GM10248 (cell line): ENCODE results near the gene ZNF665.
"Not testable (repeated sequence)": the region's sequence is repeated elsewhere in the genome, so short reads cannot be mapped to it uniquely, and the experiment has no call there.

Source experiments
- CTCF ChIA-PET: fragments of 300-600 bp; sonication (Branson Sonifier 250); formaldehyde crosslinking; extraction: SDS; loops from one replicate; lab custom pipeline; 2021; ENCODE audit warnings: antibody characterized with exemption; lab: Yijun Ruan, JAX
- POLR2A ChIA-PET: fragments of 350-650 bp; sonication (Branson Sonifier 250); formaldehyde crosslinking; extraction: SDS; loops from one replicate; lab custom pipeline; 2020; ENCODE audit warnings: antibody characterized with exemption; lab: Yijun Ruan, JAX
- DNase-seq: peaks from one replicate; pipeline ENCODE4 v3.0.0; 2012; ENCODE audit errors: extremely low spot score
- TF ChIP-seq, protein P1 (sequence below): IDR thresholded peaks from 2 replicates; pipeline ENCODE4 v1.5.1; 2012; ENCODE audit warnings: mild to moderate bottlenecking, low read depth; ENCODE audit errors: extremely low read depth, missing control alignments, control extremely low read depth

Gene ZNF665

DNA sequence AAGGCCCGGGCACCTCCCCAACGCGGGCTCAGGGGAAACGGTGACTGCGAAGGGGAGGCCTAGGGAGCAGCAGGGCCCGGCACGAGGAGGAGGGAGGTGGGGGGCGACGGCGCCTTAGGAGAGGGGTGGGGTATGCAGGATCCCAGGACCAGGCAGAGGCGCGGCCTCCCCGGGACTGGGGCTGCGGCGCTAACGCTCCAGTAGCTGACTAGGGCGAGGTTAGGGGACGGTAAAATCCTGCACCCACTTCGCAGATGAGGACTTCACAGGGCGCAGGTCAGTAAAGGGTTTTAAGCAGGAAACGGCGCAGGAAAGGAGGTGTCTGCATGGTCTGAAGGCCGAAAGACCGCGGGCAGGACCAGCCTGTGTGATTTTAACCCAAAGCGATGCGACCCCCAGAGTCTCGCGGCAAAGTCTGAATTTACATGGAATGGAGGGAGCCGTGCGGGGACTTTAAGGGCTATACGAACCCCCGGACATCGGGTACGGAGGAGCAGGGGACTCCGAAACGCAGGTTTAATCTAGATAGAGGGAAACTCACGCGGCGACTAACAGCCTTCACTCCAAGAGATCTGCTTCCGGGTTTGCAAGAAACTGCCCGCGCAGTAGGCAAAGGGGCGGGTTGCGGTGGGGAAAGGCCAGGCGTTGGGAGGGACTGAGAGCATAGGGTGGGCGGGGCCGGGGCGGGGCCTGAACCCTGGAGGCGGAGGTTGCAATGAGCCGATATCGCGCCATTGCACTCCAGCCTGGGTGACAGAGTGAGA lies at the start of gene ZNF665:
Gene ZNF665 (minus strand): TSS at position 588 of the 764 bp plus-strand sequence. CDS start 10,460 bp downstream, outside the sequence.
- DNase-seq = peak; percentile 82
- ChIA-PET POLR2A (no interaction called here), CTCF (no interaction called here)
- TF ChIP-seq, protein P1, sequence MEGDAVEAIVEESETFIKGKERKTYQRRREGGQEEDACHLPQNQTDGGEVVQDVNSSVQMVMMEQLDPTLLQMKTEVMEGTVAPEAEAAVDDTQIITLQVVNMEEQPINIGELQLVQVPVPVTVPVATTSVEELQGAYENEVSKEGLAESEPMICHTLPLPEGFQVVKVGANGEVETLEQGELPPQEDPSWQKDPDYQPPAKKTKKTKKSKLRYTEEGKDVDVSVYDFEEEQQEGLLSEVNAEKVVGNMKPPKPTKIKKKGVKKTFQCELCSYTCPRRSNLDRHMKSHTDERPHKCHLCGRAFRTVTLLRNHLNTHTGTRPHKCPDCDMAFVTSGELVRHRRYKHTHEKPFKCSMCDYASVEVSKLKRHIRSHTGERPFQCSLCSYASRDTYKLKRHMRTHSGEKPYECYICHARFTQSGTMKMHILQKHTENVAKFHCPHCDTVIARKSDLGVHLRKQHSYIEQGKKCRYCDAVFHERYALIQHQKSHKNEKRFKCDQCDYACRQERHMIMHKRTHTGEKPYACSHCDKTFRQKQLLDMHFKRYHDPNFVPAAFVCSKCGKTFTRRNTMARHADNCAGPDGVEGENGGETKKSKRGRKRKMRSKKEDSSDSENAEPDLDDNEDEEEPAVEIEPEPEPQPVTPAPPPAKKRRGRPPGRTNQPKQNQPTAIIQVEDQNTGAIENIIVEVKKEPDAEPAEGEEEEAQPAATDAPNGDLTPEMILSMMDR = no peak

DNA sequence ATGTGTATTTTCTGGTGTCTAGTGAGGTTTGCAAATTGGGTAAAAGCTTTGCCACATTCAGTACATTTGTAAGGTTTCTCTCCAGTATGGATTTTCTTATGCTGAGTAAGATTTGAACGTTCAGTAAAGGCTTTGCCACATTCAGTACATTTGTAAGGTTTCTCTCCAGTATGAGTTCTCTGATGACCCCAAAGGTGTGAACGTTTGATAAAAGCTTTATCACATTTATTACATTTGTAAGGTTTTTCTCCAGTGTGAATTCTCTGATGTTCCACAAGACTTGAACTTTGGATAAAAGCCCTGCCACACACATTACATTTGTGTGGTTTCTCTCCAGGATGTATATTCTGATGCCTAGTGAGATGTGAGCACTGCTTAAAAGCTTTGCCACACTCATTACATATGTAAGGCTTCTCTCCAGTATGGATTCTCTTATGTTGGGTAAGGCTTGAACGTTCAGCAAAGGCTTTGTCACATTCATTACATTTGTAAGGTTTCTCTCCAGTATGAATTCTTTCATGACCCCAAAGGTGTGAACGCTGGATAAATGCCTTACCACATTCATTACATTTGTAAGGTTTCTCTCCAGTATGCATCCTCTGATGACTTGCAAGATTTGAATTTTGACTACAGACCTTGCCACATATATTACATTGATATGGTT lies 44.1 kb upstream of the ZNF665 start:
- TF ChIP-seq, protein P1 = no peak
- ChIA-PET POLR2A (no interaction called here), CTCF (no interaction called here)
- no peak for DNase-seq

DNA sequence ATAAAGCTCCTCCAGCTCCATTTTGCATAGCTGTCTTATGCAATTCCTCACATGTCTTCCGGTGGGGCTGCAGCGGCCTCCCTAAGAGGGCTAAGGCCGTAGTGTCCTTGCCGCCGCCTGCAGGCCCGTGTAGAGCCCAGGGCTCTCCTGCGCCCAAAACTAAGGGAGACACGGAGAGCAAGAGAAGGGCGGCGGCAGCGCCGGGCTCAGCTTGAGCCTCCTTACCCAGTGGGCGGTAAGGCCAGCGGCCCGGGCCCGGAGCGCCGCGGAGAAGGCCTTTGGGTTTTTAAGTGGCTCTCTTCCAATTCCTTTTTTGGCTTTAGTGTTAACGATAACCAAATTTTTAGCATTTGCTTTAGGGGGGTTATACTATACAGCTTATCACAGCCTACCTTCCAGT lies 31.4 kb upstream of the ZNF665 start:
- ChIA-PET POLR2A (no interaction called here), CTCF (no interaction called here)
- no peak for DNase-seq
- TF ChIP-seq, protein P1 = no peak

DNA sequence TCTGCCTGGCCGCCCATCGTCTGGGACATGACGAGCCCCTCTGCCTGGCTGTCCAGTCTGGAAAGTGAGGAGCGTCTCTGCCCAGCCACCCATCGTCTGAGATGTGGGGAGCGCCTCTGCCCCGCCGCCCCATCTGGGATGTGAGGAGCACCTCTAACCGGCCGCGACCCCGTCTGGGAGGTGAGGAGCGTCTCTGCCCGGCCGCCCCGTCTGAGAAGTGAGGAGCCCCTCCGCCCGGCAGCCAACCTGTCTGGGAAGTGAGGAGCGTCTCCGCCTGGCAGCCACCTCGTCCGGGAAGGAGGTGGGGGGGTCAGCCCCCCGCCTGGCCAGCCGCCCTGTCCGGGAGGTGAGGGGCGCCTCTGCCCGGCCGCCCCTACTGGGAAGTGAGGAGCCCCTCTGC lies 29.6 kb upstream of the ZNF665 start:
- POLR2A ChIA-PET, CTCF ChIA-PET, DNase-seq: not testable (repeated sequence)

DNA sequence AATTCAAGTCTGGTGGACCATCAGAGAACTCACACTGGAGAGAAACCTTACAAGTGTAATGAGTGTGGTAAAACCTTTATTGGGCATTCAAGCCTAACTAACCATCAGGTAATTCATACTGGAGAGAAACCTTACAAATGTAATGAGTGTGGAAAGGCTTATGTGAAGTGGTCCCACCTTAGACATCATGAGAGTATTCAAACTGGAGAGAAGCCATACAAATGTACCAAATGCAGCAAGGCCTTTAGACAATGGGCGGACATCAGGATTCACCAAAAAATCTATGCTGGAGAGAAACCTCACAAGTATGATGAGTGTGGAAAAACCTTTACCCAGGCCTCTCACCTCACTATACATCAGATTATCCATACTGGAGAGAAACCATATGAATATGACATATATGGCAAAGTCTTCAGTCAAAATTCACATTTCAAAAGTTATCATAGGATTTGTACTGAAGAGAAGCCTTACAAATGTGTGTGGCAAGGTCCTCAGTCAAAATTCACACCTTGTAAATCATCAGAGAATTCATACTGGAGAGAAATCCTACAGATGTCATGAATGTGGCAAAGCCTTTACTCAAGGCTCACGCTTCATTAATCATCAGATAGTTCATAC lies 19.7 kb upstream of the ZNF665 start:
- no peak for DNase-seq
- CTCF ChIA-PET = no interaction called here
- TF ChIP-seq, protein P1 = no peak
- POLR2A ChIA-PET = no interaction called here

DNA sequence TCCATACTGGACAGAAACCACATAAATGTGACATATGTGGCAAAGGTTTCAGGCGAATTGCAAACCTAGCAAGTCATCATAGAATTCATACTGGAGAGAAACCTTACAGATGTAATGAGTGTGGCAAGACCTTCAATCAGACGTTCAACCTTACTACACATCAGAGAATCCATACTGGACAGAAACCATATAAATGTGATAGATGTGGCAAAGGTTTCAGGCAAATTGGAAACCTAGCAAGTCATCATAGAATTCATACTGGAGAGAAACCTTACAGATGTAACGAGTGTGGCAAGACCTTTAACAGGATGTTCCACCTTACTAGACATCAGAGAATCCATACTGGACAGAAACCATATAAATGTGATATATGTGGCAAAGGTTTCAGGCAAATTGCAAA lies 18.4 kb upstream of the ZNF665 start:
- DNase-seq, POLR2A ChIA-PET: not testable (repeated sequence)

DNA sequence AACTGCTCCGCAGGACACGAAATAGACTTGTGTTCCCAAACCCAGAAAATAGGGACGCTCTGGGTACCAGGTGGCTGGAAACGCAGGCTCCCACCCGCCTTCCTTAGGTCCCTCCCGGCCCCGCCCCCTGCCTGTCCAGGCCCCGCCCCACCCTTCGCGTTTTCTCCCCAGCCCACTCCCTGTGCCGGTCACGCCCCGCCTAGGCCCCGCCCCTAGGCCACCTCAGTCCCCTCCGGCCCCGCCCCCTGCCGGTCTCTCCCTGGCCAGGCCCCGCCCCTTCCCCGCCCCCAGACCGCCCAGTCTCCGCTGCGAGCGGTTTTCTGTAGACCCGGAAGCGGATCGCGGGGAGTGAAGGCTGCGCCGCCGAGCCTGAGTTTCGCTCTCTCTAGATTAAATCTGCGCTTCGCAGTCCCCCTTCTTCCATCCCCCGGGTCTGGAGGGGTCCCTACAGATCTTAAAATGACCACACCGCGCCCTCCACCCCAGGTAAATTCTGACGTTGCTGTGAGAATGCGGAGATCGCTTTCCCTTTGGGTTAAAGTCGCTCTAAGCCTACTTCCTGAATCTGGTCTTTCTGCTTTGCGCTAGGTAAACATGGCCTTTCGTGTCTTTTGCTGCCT lies 3.7 kb upstream of the ZNF665 start:
- ChIA-PET CTCF (no interaction called here), POLR2A (no interaction called here)
- DNase-seq = peak; percentile 99
- TF ChIP-seq, protein P1 = no peak

More for the DNA sequence above, 18.4 kb upstream of the ZNF665 start:
- CTCF ChIA-PET = not testable (repeated sequence)
